WTC11 (cell line): ENCODE data around the gene STK11. TPM values are rescaled to one million over a fixed set of nuclear protein-coding genes. Genes with fewer than 3 reads are reported as not detected.

Source experiments
- AR ChIP-seq: fragments of 250-450 bp; sonication (Bioruptor Pico); IDR thresholded peaks from 2 replicates; pipeline ENCODE4 v1.9.0; 2021; ENCODE audit warnings: mild to moderate bottlenecking
- ARID4B ChIP-seq: sonication (generic); formaldehyde crosslinking; IDR thresholded peaks from 2 replicates; pipeline ENCODE4 v1.8.0; 2023; ENCODE audit warnings: missing genetic modification reagents, mild to moderate bottlenecking, borderline replicate concordance
- ATF1 ChIP-seq: sonication (generic); formaldehyde crosslinking; IDR thresholded peaks from 2 replicates; pipeline ENCODE4 v1.8.1; 2023; ENCODE audit warnings: mild to moderate bottlenecking, moderate library complexity, missing genetic modification reagents
- ATF2 ChIP-seq: sonication (generic); formaldehyde crosslinking; IDR thresholded peaks from 2 replicates; pipeline ENCODE4 v1.8.1; 2022; ENCODE audit warnings: low read depth, missing genetic modification reagents, borderline replicate concordance
- CREB1 ChIP-seq: sonication (generic); formaldehyde crosslinking; IDR thresholded peaks from 2 replicates; pipeline ENCODE4 v1.8.0; 2023; ENCODE audit warnings: mild to moderate bottlenecking, missing genetic modification reagents
- E2F5 ChIP-seq: sonication (generic); formaldehyde crosslinking; IDR thresholded peaks from 2 replicates; pipeline ENCODE4 v1.8.1; 2022; ENCODE audit warnings: mild to moderate bottlenecking, moderate library complexity, missing genetic modification reagents
- ESRRA ChIP-seq: sonication (generic); formaldehyde crosslinking; IDR thresholded peaks from 2 replicates; pipeline ENCODE4 v1.8.1; 2022; ENCODE audit warnings: mild to moderate bottlenecking, missing genetic modification reagents, borderline replicate concordance
- ETV6 ChIP-seq: sonication (generic); formaldehyde crosslinking; IDR thresholded peaks from 2 replicates; pipeline ENCODE4 v1.8.1; 2022; ENCODE audit warnings: mild to moderate bottlenecking, missing genetic modification reagents
- HMGA2 ChIP-seq: fragments of 250-450 bp; sonication (Bioruptor Pico); IDR thresholded peaks from 2 replicates; pipeline ENCODE4 v1.4.0; 2021; ENCODE audit warnings: mild to moderate bottlenecking, moderate library complexity
- MLX ChIP-seq: sonication (generic); formaldehyde crosslinking; IDR thresholded peaks from 2 replicates; pipeline ENCODE4 v1.8.1; 2023; ENCODE audit warnings: mild to moderate bottlenecking, missing genetic modification reagents, moderate library complexity
- OVOL2 ChIP-seq: fragments of 250-450 bp; sonication (Bioruptor Pico); IDR thresholded peaks from 2 replicates; pipeline ENCODE4 v1.9.0; 2021; ENCODE audit warnings: mild to moderate bottlenecking, borderline replicate concordance
- PREB ChIP-seq: sonication (generic); formaldehyde crosslinking; IDR thresholded peaks from 2 replicates; pipeline ENCODE4 v1.8.1; 2022; ENCODE audit warnings: mild to moderate bottlenecking, missing genetic modification reagents, moderate library complexity, borderline replicate concordance
- PRRX2 ChIP-seq: fragments of 250-450 bp; sonication (Bioruptor Pico); IDR thresholded peaks from 2 replicates; pipeline ENCODE4 v1.8.0; 2021; ENCODE audit warnings: mild to moderate bottlenecking
- SMAD4 ChIP-seq: sonication (generic); formaldehyde crosslinking; IDR thresholded peaks from 2 replicates; pipeline ENCODE4 v1.8.0; 2022; ENCODE audit warnings: mild to moderate bottlenecking, missing genetic modification reagents
- STAT6 ChIP-seq: sonication (generic); formaldehyde crosslinking; conservative IDR thresholded peaks from 2 replicates; pipeline ENCODE4 v1.8.1; 2023; ENCODE audit warnings: mild to moderate bottlenecking, low read depth, missing genetic modification reagents, moderate library complexity
- TP53 ChIP-seq: sonication (generic); formaldehyde crosslinking; IDR thresholded peaks from 2 replicates; pipeline ENCODE4 v1.8.1; 2023; ENCODE audit warnings: mild to moderate bottlenecking, missing genetic modification reagents
- USF1 ChIP-seq: sonication (generic); formaldehyde crosslinking; IDR thresholded peaks from 2 replicates; pipeline ENCODE4 v1.8.0; 2022; ENCODE audit warnings: mild to moderate bottlenecking, missing genetic modification reagents
- USF2 ChIP-seq: sonication (generic); formaldehyde crosslinking; IDR thresholded peaks from 2 replicates; pipeline ENCODE4 v1.8.1; 2023; ENCODE audit warnings: mild to moderate bottlenecking, missing genetic modification reagents, moderate library complexity
- ZNF219 ChIP-seq: sonication (generic); formaldehyde crosslinking; IDR thresholded peaks from 2 replicates; pipeline ENCODE4 v1.8.0; 2023; ENCODE audit warnings: missing genetic modification reagents, mild to moderate bottlenecking, borderline replicate concordance
- total RNA-seq: library from RNA; stranded (reverse); gene quantifications from 3 replicates; pipeline ENCODE4 v1.2.3, GENCODE V29; 2021

Gene STK11
- total RNA-seq, 1 experiment from 2014 or later: 112 TPM

GRCh38 chr19:1275260-1275975, 69.8 kb downstream of the STK11 start, which contains the start of gene FAM174C (continued):
- TF ChIP-seq CREB1 (CRISPR knock-in tag): peak; percentile 9; the same call in 1 of the 2 replicates
- no peak; the same call in 1 of the 2 replicates for TF ChIP-seq ZNF219 (CRISPR knock-in tag)
- no peak for TF ChIP-seq PREB (CRISPR knock-in tag)
- TF ChIP-seq STAT6 (CRISPR knock-in tag): no peak
- no peak for TF ChIP-seq SMAD4 (CRISPR knock-in tag)
- TF ChIP-seq TP53 (CRISPR knock-in tag): peak; percentile 86
- TF ChIP-seq HMGA2 (CRISPR knock-in tag): no peak
- TF ChIP-seq E2F5 (CRISPR knock-in tag): peak; percentile 88; the same call in 1 of the 2 replicates
- peak; percentile 27; the same call in 1 of the 2 replicates for TF ChIP-seq ESRRA
- no peak for TF ChIP-seq MLX (CRISPR knock-in tag)
- peak; percentile 87 for TF ChIP-seq PRRX2 (CRISPR knock-in tag)
- peak; percentile 100 for TF ChIP-seq USF1 (CRISPR knock-in tag)
- TF ChIP-seq AR: no peak
- no peak for TF ChIP-seq ETV6 (CRISPR knock-in tag)
- TF ChIP-seq ATF2: no peak
- no peak for TF ChIP-seq OVOL2 (CRISPR knock-in tag)
- peak; percentile 47; the same call in 1 of the 2 replicates for TF ChIP-seq ARID4B
- TF ChIP-seq ATF1 (CRISPR knock-in tag): peak; percentile 69; the same call in 1 of the 2 replicates
- peak; percentile 100 for TF ChIP-seq USF2
